ENCODE measurements around the gene PPP1R3A.

The PPP1R3A gene

DNA sequence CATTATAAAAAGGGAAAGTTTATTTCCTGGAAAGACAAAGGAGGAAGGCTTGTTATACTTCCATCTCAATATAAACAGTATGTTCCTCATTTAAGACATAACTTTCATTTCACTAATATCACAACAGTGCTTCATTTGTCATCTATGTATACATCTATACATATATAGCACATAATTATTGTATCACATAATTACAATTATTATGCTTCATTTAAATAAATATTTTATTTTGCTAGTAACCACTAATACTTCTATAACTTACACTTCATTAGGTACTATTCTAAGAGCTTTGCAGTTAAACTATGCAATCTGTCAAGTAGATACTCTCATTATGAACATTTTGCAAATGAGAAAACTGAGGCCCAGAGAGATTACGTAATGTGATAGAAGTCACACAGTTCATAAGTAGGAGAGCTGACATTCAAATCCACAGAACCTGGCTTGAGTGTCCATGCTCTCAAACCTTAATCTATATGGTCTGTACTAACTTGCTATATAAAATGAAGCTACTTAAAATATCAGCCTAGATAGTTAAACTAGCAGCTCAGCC lies 86.5 kb downstream of the PPP1R3A start:
- Mint-ChIP-seq H3K36me3 (no peaks in the 10 kb centered on the region), H3K9me3 (peaks cover 5% of the 10 kb centered on the region), H3K27ac (no peak overlapping the region), H3K27me3 (no peaks in the 10 kb centered on the region), H3K4me3 (no peak overlapping the region), H3K4me1 (no peaks in the 10 kb centered on the region)

DNA sequence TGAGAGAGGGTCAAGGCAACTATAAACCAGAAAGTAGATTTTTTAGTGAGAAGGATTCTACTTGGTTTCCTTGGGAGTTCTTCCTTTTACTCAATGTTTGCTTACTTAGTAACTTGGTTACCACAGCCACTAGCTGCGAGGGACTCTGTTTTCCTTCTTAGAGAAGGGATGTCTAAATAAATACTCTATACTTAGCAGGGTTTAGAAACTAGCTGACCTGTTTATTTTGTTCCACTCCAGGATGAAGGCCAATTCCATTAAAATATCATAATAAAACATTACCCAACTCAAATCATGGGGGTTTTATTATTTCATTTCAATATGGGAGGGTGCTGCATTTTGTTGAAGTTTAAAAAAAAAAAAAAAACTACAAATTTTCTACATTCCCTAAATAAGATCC lies 87.3 kb downstream of the PPP1R3A start:
- Mint-ChIP-seq H3K4me3 (no peak overlapping the region), H3K27ac (no peak overlapping the region), H3K4me1 (no peaks in the 10 kb centered on the region), H3K9me3 (peaks cover 5% of the 10 kb centered on the region), H3K36me3 (no peaks in the 10 kb centered on the region), H3K27me3 (no peaks in the 10 kb centered on the region)

DNA sequence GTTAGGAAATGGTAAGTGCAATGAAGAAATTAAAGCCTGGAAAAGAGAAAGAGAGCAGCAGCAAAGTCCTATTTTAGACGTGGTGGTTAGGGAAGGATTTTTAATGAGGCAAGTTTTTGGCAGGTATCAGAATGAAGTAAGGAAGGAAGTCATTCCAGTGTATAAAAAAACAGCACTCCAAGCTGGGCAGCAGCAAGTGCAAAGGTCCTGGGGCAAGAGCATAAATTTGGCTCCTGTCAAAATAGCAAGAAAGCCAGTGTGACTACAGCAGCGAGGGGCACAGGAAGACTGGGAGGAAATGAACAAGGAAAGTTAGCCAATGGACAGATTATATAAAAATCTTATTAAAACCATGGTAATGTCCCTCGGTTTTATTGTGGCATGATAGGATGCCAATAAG lies 90.2 kb downstream of the PPP1R3A start:
- no peak overlapping the region for H3K4me3 Mint-ChIP-seq
- H3K4me1 Mint-ChIP-seq = no peaks in the 10 kb centered on the region
- H3K36me3 Mint-ChIP-seq = no peaks in the 10 kb centered on the region
- no peak overlapping the region for H3K27ac Mint-ChIP-seq
- peaks cover 5% of the 10 kb centered on the region for H3K9me3 Mint-ChIP-seq
- H3K27me3 Mint-ChIP-seq = no peaks in the 10 kb centered on the region
